A673 (cell line): ENCODE measurements around the gene SPATA25. TPM values are rescaled to one million over a fixed set of nuclear protein-coding genes. Genes with fewer than 3 reads are reported as not detected.

Experiments used
- BruUV-seq: library from RNA; stranded (reverse); fragments of 400-500 nt; replicated peaks from 2 replicates; lab custom pipeline; 2021; lab: Mats Ljungman, UMichigan
- CTCF ChIA-PET: fragments of 300-600 bp; sonication (Branson Sonifier 250); formaldehyde crosslinking; loops from one replicate; lab custom pipeline; 2022; ENCODE audit warnings: antibody characterized with exemption; lab: Charles Lee
- POLR2A ChIA-PET: fragments of 300-600 bp; sonication (Branson Sonifier 250); formaldehyde crosslinking; loops from one replicate; lab custom pipeline; 2022; ENCODE audit warnings: antibody characterized with exemption; ENCODE audit not compliant: low non-redundant PET; lab: Charles Lee
- DNase-seq: peaks from one replicate; pipeline ENCODE4 v3.0.0-alpha.2; 2015; ENCODE audit warnings: low spot score
- H3K27ac ChIP-seq: fragments of 200-600 bp; sonication (generic); 2 replicates; pipeline ENCODE4 v1.5.1; 2016; ENCODE audit warnings: mixed run types, low read depth, mild to moderate bottlenecking, mixed read lengths, antibody characterized with exemption, low read length; ENCODE audit not compliant: poor library complexity, severe bottlenecking
- H3K27me3 ChIP-seq: fragments of 200-600 bp; sonication (generic); replicated peaks from 2 replicates; pipeline ENCODE4 v1.6.1; 2017; ENCODE audit warnings: mixed run types, low read depth, mild to moderate bottlenecking, mixed read lengths, antibody characterized with exemption, low read length; ENCODE audit not compliant: insufficient read depth, poor library complexity
- H3K36me3 ChIP-seq: fragments of 200-600 bp; sonication (generic); 2 replicates; pipeline ENCODE4 v1.6.1; 2016; ENCODE audit warnings: mixed run types, mild to moderate bottlenecking, mixed read lengths, antibody characterized with exemption, low read length; ENCODE audit not compliant: insufficient read depth, poor library complexity, severe bottlenecking
- H3K4me1 ChIP-seq: fragments of 200-600 bp; sonication (generic); 2 replicates; pipeline ENCODE4 v1.6.1; 2017; ENCODE audit warnings: mixed run types, mild to moderate bottlenecking, mixed read lengths, antibody characterized with exemption, low read length; ENCODE audit not compliant: insufficient read depth, poor library complexity, severe bottlenecking
- H3K4me3 ChIP-seq: fragments of 200-600 bp; sonication (generic); 2 replicates; pipeline ENCODE4 v1.5.1; 2016; ENCODE audit warnings: low read depth, mixed run types, mild to moderate bottlenecking, mixed read lengths, low read length; ENCODE audit not compliant: poor library complexity, severe bottlenecking
- H3K9me3 ChIP-seq: fragments of 200-600 bp; sonication (generic); 2 replicates; pipeline ENCODE4 v1.6.1; 2016; ENCODE audit warnings: mixed run types, low read depth, mild to moderate bottlenecking, mixed read lengths, antibody characterized with exemption, low read length; ENCODE audit not compliant: poor library complexity, severe bottlenecking
- EZH2 ChIP-seq: fragments of 200-600 bp; sonication (generic); IDR thresholded peaks from 2 replicates; pipeline ENCODE4 v1.6.1; 2017; ENCODE audit warnings: borderline replicate concordance, low read depth, mild to moderate bottlenecking, mixed read lengths, antibody characterized with exemption, low read length; ENCODE audit not compliant: poor library complexity, severe bottlenecking
- intact Hi-C: fragments of 100-400 bp; cut with micrococcal nuclease; formaldehyde crosslinking; loops from one replicate; pipeline ENCODE4 v1.10.0; 2022; ENCODE audit not compliant: unreplicated experiment
- total RNA-seq: library from RNA; stranded (reverse); gene quantifications from 2 replicates; pipeline ENCODE4 v1.2.3, GENCODE V29; 2021
- TF ChIP-seq, protein P1 (sequence below): fragments of 300-800, 200-600 bp; sonication (generic); conservative IDR thresholded peaks from 2 replicates; pipeline ENCODE4 v1.5.1; 2017; ENCODE audit warnings: low read depth, mild to moderate bottlenecking, antibody characterized with exemption, low read length, moderate library complexity, mixed read lengths

SPATA25 gene
- total RNA-seq, 1 experiment from 2014 or later: 1.9 TPM

GRCh38 chr20:45911486-45912343 lies 24.3 kb upstream of the SPATA25 start, which contains the start of gene PLTP:
Gene PLTP, minus strand, starts transcription at chr20:45912155. Its CDS starts 703 bp downstream, at chr20:45911452.
- no peaks in the 10 kb centered on the region for H3K9me3 ChIP-seq
- peaks cover 9% of the 10 kb centered on the region for H3K36me3 ChIP-seq
- peak; percentile 77 for DNase-seq
- ChIA-PET POLR2A (interaction anchor here (0.6 kb wide), 1 partner anchor 20 kb away, joined by 5 read pairs; no protein-coding TSS in a partner anchor), CTCF (interaction anchor here (0.5 kb wide), 1 partner anchor 90 kb away, joined by 3 read pairs; no protein-coding TSS in a partner anchor)
- peak within 1 kb of the TSS; percentile 81 for H3K27ac ChIP-seq
- H3K4me3 ChIP-seq: peak within 1 kb of the TSS; percentile 63
- BruUV-seq: TSS peak; percentile 94
- intact Hi-C loops: no loop called here
- no peaks in the 10 kb centered on the region for H3K27me3 ChIP-seq
- TF ChIP-seq, protein P1, sequence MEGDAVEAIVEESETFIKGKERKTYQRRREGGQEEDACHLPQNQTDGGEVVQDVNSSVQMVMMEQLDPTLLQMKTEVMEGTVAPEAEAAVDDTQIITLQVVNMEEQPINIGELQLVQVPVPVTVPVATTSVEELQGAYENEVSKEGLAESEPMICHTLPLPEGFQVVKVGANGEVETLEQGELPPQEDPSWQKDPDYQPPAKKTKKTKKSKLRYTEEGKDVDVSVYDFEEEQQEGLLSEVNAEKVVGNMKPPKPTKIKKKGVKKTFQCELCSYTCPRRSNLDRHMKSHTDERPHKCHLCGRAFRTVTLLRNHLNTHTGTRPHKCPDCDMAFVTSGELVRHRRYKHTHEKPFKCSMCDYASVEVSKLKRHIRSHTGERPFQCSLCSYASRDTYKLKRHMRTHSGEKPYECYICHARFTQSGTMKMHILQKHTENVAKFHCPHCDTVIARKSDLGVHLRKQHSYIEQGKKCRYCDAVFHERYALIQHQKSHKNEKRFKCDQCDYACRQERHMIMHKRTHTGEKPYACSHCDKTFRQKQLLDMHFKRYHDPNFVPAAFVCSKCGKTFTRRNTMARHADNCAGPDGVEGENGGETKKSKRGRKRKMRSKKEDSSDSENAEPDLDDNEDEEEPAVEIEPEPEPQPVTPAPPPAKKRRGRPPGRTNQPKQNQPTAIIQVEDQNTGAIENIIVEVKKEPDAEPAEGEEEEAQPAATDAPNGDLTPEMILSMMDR: no peak
- no peak for TF ChIP-seq EZH2
- H3K4me1 ChIP-seq: peaks cover 17% of the 10 kb centered on the region

DNA sequence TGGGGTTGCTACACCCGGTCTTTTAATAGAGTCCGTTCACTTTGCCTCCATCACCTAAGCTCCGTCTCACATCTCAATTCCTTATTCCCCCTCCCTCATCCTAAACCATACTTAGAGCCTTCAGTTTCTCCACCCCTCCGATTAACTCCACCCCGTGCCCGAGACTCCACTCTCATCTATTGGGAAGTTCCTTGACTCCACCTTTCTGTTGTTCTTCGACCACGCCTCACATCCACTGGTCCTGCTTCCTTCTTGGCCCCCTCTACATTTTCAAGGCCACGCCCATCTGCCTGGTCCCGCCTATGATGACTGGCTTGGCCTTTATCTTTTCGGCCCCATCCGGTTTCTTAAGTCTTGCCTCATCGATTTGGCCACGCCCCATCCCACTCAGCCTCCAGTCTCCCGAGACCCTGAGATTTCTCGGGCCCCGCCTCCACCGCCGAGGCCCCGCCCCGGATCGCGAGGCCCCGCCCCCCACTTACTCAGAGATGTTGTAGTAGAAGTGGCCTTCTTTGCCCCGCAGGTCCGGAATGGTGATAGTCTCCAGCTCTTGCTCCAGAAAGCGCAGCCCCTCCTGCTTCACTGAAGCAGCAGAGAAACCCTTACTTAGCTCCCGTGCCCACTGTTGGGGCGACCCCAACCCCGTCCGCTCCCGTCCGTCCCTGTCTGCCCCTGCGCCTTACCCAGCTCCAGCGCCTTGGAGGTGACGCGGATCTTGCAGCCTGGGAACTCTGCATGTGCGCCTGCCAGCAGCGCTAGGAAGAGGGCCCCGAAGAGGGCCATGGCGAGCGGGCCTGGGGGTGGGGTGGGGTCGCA lies 23.5 kb upstream of the SPATA25 start:
- peaks cover 17% of the 10 kb centered on the region for H3K4me1 ChIP-seq
- POLR2A ChIA-PET: interaction anchor here (0.6 kb wide), 1 partner anchor 19 kb away, joined by 5 read pairs; no protein-coding TSS in a partner anchor
- no peak for TF ChIP-seq EZH2
- H3K27me3 ChIP-seq: no peaks in the 10 kb centered on the region
- H3K4me3 ChIP-seq: peak overlapping the region; percentile 63
- intact Hi-C loops: loop anchor here (1.0 kb wide), 1 partner anchor 22 kb away; no protein-coding TSS in a partner anchor
- H3K9me3 ChIP-seq: no peaks in the 10 kb centered on the region
- DNase-seq: peak; percentile 100
- CTCF ChIA-PET: no interaction called here
- H3K36me3 ChIP-seq: peaks cover 14% of the 10 kb centered on the region
- peak overlapping the region; percentile 81 for H3K27ac ChIP-seq
- BruUV-seq: no TSS peak

- Histone ChIP-seq H3K27me3 (no peaks in the 10 kb centered on the region), H3K4me3 (peak overlapping the region; percentile 63), H3K4me1 (peaks cover 17% of the 10 kb centered on the region), H3K36me3 (peaks cover 19% of the 10 kb centered on the region), H3K27ac (no peak overlapping the region), H3K9me3 (no peaks in the 10 kb centered on the region)
- no TSS peak for BruUV-seq
- POLR2A ChIA-PET: no interaction called here
- no peak for TF ChIP-seq EZH2
- TF ChIP-seq, protein P1: no peak
- no peak for DNase-seq
- CTCF ChIA-PET: no interaction called here
- intact Hi-C loops: loop anchor here (1.0 kb wide), 1 partner anchor 23 kb away; no protein-coding TSS in a partner anchor
Measured at GRCh38 chr20:45909817-45910669, 22.6 kb upstream of the SPATA25 start.
